Skeletal muscle satellite cell (primary cell): ENCODE results near the gene ETV3.

Experiments
- H3K27me3 ChIP-seq: 2 replicates; pipeline ENCODE4 v1.7.0; 2013; ENCODE audit warnings: low read length; ENCODE audit not compliant: control insufficient read depth, insufficient read depth
- H3K36me3 ChIP-seq: 2 replicates; pipeline ENCODE4 v1.7.0; 2013; ENCODE audit warnings: mild to moderate bottlenecking, control low read depth, low read length; ENCODE audit not compliant: insufficient read depth
- H3K4me1 ChIP-seq: 2 replicates; pipeline ENCODE4 v1.7.0; 2013; ENCODE audit warnings: low read length; ENCODE audit not compliant: control insufficient read depth, insufficient read depth
- H3K4me2 ChIP-seq: 2 replicates; pipeline ENCODE4 v1.7.0; 2013; ENCODE audit warnings: mild to moderate bottlenecking, low read length
- H3K4me3 ChIP-seq: 2 replicates; pipeline ENCODE4 v1.7.0; 2013; ENCODE audit warnings: low read length
- H3K9ac ChIP-seq: 2 replicates; pipeline ENCODE4 v1.7.0; 2013; ENCODE audit warnings: mild to moderate bottlenecking, low read depth, low read length, moderate library complexity
- H3K9me3 ChIP-seq: replicated peaks from 2 replicates; pipeline ENCODE4 v1.7.0; 2013; ENCODE audit warnings: mild to moderate bottlenecking, control low read depth, low read length

Gene ETV3

DNA sequence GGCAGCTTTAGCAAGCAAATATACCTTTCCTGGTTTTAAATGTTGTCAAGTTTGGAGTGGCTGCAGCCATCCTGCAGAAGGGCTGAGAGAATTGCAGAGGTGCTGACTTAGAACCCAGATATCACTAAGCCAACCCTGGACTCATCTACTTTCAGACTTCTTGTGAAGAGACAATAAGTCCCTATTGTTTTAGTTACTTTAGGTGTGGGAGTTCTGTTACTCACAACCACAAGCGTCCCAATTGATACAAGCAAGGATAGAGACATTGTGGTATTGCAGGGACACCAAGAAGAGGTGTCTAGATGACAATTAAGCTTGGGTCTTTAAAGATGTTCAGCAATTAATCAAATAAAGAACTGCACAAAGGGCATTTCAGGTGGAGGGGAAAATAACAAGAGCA, 8.8 kb upstream of the ETV3 start:
- Histone ChIP-seq H3K4me2 (no peak overlapping the region), H3K4me3 (no peak overlapping the region), H3K9ac (no peak overlapping the region), H3K27me3 (peaks cover 61% of the 10 kb centered on the region), H3K4me1 (no peaks in the 10 kb centered on the region), H3K9me3 (no peaks in the 10 kb centered on the region), H3K36me3 (no peaks in the 10 kb centered on the region)

DNA sequence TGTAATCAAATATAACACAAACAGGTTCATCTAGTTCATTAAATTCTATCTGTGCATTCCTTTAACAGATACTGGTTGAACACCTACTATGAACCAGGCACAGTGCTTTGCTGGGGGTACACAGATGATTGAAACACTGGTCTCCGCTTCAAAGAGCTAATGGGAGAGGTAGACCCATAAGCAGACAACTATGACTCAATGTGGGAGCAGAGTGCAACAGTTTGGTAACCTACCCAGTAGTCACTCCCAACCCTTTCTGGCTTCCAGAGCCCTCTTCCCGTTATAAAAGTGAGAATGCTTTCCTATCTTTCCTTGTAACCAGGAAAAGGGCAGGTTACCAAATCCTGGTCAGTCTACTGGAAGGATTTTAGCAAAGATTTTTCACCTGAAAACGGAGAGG, 8.0 kb upstream of the ETV3 start:
- H3K9me3 ChIP-seq: no peaks in the 10 kb centered on the region
- no peaks in the 10 kb centered on the region for H3K4me1 ChIP-seq
- H3K27me3 ChIP-seq: peaks cover 53% of the 10 kb centered on the region
- no peak overlapping the region for H3K4me2 ChIP-seq
- H3K4me3 ChIP-seq: no peak overlapping the region
- H3K36me3 ChIP-seq: no peaks in the 10 kb centered on the region
- H3K9ac ChIP-seq: no peak overlapping the region

DNA sequence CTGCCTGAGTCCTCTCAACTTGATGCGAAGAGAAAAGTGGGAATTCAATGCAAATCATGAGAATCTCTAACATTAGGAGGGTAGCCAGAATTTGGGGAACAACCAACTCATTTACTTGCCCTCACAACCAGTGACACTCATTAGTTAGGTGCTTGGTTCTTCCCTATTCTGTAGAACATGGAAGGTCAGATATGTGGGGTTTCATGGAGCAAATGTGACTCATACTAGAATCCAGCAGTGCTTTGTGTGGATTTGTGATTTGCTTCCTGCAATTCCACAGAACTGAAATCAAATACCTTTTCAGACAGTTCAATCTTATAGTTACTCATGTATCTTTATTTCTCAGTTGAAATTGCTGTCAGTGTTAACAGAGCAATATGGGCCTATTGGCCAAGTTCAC, 6.9 kb upstream of the ETV3 start:
- no peaks in the 10 kb centered on the region for H3K4me1 ChIP-seq
- H3K27me3 ChIP-seq: peaks cover 46% of the 10 kb centered on the region
- no peak overlapping the region for H3K9ac ChIP-seq
- no peak overlapping the region for H3K4me2 ChIP-seq
- no peaks in the 10 kb centered on the region for H3K36me3 ChIP-seq
- H3K9me3 ChIP-seq: no peaks in the 10 kb centered on the region
- no peak overlapping the region for H3K4me3 ChIP-seq

DNA sequence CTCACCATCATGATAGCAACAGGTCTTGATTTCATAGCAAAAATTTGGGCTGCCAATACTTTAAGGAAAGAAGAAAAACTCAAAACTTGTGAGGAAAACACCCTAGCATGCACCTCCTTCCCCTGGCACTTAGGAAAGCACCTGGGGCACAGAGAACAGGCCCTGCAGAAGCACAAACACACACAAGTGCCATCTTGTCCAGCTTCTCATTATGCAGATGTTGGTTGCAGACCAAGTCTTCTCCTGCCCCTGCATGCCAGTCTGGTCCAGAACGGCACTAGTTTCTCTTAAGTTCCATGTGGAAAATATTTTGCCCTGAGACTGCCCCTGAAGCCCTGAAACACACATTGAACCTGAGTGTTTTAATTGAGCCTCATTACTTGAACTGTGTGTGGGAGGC, 6.3 kb upstream of the ETV3 start:
- Histone ChIP-seq H3K4me1 (no peaks in the 10 kb centered on the region), H3K4me3 (no peak overlapping the region), H3K36me3 (no peaks in the 10 kb centered on the region), H3K4me2 (no peak overlapping the region), H3K9me3 (no peaks in the 10 kb centered on the region), H3K9ac (no peak overlapping the region), H3K27me3 (peaks cover 40% of the 10 kb centered on the region)

DNA sequence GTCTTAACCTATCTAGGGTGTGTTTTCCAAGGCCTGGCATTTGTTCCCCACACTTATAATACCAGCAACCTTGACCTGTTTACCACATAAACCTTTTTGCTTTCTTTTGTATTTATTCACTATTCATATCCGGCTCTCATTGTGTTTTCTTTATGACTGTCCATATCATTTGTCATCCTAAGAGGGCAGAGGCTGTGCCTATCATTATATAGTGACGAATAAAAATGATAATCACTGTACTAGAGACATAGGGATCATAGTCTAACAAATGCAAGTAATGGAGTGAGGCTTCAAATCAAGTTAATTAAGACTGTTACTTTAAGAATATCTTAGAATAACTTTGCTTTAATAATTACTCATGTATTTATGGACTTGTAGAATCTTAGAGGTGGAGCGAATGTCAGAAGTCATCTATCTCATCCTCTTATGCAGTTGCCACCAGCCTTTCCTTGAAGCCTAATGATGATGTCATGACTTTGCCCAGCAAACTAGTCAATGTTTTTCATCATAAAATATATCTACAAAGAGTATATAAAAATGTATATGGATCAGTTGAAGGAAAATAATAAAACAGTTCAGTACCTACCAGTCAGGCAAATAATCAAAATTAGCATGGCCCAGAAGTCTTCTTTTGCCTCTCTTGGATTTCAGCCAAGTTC, 4.7 kb upstream of the ETV3 start:
- no peak overlapping the region for H3K9ac ChIP-seq

DNA sequence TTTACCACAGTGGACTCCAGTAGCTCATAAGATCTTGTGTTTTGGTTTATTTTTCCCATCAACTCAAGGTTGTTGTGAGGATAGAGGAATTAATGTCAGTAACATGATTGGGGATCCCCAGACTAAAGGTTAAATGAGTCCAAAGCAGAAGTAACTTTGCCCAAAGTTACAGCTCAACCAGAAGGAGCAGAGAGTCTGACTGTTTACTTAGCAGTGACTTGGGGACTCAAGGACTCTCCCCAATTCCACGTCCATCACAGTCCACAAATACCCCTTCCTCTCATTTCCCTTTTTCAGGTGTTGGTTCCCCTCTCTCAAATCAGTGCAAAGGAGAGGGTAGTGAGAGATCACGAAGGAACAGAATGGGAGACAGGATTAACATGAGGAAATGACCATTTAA, 4.0 kb upstream of the ETV3 start:
- H3K9me3 ChIP-seq: no peaks in the 10 kb centered on the region
- peaks cover 32% of the 10 kb centered on the region for H3K27me3 ChIP-seq
- H3K4me3 ChIP-seq: no peak overlapping the region
- H3K36me3 ChIP-seq: no peaks in the 10 kb centered on the region
- H3K4me1 ChIP-seq: peaks cover 7% of the 10 kb centered on the region
- H3K9ac ChIP-seq: no peak overlapping the region
- no peak overlapping the region for H3K4me2 ChIP-seq

More for the DNA sequence above, 4.7 kb upstream of the ETV3 start:
- H3K4me1 ChIP-seq: peaks cover 7% of the 10 kb centered on the region
- peaks cover 37% of the 10 kb centered on the region for H3K27me3 ChIP-seq
- no peak overlapping the region for H3K4me3 ChIP-seq
- H3K4me2 ChIP-seq: no peak overlapping the region
- H3K9me3 ChIP-seq: no peaks in the 10 kb centered on the region
- no peaks in the 10 kb centered on the region for H3K36me3 ChIP-seq

DNA sequence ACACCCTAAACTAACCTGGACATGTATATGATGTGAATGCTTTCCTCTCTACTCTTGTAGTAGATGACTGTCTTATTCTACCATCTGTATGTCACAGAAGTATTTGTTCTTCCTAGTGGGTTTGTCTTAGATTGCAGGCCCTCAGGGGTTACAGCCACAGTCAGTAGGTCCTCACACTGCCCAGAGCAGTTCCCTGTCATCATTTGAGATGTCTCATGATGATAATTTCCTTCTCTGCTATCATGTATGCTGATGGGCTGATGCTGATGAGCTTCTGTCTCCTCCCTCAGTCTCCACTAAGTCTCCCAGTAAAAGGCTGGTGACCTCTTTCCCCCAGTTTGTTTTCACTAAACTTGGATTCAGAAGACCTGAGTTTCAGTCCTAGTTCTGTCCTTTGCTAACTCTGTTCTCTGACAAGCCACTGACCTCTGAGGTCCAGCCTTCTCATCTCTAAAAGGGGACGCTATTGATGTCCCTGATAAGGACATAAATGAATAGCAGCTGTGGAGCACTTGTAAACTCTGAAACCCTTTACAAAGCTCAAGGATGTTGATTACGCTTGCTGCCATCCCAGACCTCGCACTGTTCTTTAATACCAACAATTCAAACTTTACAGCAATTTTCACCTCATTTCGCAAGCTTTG, 3.1 kb upstream of the ETV3 start:
- H3K27me3 ChIP-seq: peaks cover 24% of the 10 kb centered on the region
- H3K4me1 ChIP-seq: peaks cover 15% of the 10 kb centered on the region
- H3K9ac ChIP-seq: no peak overlapping the region
- no peak overlapping the region for H3K4me3 ChIP-seq
- no peak overlapping the region for H3K4me2 ChIP-seq
- no peaks in the 10 kb centered on the region for H3K36me3 ChIP-seq
- H3K9me3 ChIP-seq: no peaks in the 10 kb centered on the region

DNA sequence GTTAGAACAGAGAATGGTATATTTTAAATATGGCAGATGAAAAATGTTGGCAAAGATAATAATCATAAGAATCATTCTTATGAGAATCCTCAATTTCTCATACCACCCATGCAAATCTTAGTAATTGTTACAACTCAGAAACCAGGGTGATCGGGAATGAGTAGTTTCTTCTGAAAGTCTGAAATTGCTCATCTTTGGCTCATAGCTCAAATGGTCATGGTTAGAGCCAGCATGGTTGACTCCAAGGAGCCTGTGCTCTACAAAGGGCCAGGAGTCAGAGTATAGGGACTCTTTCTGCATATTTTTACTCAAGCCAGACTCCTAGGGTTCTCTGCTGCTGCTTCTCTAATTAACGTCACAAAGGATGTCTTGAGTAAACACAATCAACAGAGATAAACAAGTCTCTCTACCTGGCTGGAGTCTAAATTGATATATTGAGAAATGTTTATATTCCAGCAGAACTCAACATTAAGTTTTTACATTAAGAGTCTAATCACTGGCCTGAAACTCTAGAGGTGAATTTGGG, 1.9 kb upstream of the ETV3 start:
- peaks cover 19% of the 10 kb centered on the region for H3K27me3 ChIP-seq
- H3K4me1 ChIP-seq: peaks cover 24% of the 10 kb centered on the region
- no peak overlapping the region for H3K4me3 ChIP-seq
- H3K9ac ChIP-seq: no peak overlapping the region
- H3K9me3 ChIP-seq: no peaks in the 10 kb centered on the region
- no peak overlapping the region for H3K4me2 ChIP-seq
- peaks cover 11% of the 10 kb centered on the region for H3K36me3 ChIP-seq

DNA sequence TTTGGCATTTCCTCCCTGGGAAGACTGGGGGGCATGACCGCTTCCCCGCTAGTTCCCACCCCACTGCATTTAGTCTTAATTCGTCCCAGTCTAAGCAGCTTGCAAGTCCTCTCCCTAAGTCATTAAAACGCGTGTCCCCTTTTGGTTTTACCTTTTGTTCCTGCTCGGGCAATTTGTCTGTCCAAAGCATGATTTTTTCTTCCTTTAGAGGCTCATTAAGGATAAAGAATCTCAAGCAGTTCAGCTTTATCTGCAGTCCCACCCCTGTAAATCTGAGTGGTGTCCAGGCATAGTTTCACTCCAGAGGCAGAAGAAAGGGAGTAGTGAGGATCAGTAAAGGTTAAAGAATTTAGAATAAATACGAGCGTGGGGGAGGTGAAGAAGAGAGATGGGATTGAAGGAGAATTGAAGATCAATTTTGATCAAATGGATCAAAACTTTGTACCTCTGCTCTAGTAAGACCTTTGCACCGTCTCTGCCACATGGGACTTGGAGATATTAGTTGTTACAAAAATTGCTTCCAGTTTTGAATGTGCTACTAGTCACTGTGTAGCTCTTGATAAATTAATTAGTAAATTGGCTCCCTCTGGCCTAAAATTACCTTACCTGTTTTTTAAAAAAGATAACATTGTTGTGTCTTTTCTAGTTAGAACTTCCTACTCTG, 989 bp upstream of the ETV3 start:
- H3K4me1 ChIP-seq: peaks cover 24% of the 10 kb centered on the region
- peak overlapping the region; percentile 80 for H3K4me2 ChIP-seq
- H3K9me3 ChIP-seq: no peaks in the 10 kb centered on the region
- peak overlapping the region; percentile 97 for H3K9ac ChIP-seq
- peaks cover 20% of the 10 kb centered on the region for H3K36me3 ChIP-seq
- H3K4me3 ChIP-seq: peak overlapping the region; percentile 97
- H3K27me3 ChIP-seq: peaks cover 11% of the 10 kb centered on the region

DNA sequence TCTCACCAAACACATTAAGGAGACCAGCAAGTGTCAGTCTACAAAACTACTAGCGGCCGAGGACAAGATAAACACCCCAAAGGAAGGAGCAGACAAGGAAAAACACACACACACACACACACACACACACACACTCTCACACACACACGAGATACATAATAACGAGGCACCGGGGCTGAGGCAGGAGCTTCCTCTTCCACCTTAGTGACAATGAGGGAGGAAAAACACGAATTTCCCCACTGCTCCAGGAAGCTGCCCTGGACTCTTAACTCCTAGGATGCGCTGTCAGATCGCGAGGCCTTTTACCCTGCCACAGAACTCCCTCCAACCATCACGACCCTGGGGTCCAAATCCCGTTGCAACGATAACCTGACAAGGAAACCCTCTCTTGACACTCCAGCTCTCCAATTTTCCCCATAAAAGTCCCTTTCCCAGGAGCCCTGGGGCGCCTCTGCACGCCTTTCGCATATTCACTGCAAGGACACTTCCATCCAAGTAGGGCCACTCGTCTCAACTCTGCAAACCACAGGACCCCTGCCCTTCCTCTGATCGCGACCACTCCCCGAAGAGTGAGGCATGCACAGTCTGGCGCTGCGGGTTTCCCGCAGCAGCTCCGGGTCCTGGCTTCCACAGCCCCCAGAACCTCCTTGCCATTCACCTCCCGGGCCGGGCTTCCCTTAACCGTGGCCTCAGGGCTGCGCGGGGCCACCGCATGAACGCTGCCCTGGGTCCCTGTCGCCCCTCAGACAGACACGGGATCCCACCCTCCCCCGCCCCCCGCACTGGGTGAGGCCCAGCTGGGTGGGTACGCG, 581 bp downstream of the ETV3 start:
- H3K36me3 ChIP-seq: peaks cover 34% of the 10 kb centered on the region
- peak overlapping the region; percentile 97 for H3K9ac ChIP-seq
- peak overlapping the region; percentile 80 for H3K4me2 ChIP-seq
- no peaks in the 10 kb centered on the region for H3K9me3 ChIP-seq
- H3K4me3 ChIP-seq: peak overlapping the region; percentile 97
- H3K4me1 ChIP-seq: peaks cover 24% of the 10 kb centered on the region
- H3K27me3 ChIP-seq: no peaks in the 10 kb centered on the region

DNA sequence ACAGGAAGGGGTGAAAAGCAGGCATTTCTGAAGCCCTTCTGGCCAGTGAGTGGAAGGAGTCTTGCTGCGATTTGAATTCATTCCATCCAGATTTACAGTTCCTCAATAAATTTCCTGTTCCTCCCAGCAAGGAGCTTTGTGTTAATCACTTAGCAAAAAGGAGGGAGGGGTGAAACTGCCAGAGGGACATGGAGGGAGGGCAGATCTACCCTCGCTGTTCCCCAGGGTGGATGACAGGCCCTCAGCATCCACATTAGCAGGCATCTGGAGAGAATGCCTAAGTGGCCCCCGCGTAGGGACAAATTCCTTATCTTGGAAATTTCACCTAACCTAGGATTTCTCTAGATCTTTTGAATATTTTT, 1.2 kb downstream of the ETV3 start:
- H3K4me2 ChIP-seq: peak overlapping the region; percentile 80

More for the DNA sequence above, 1.2 kb downstream of the ETV3 start:
- peaks cover 24% of the 10 kb centered on the region for H3K4me1 ChIP-seq
- H3K9ac ChIP-seq: peak overlapping the region; percentile 97
- H3K9me3 ChIP-seq: no peaks in the 10 kb centered on the region
- no peaks in the 10 kb centered on the region for H3K27me3 ChIP-seq
- H3K36me3 ChIP-seq: peaks cover 40% of the 10 kb centered on the region
- H3K4me3 ChIP-seq: peak overlapping the region; percentile 97
